Measurements from ENCODE around the gene SRP9.

SRP9 gene

DNA sequence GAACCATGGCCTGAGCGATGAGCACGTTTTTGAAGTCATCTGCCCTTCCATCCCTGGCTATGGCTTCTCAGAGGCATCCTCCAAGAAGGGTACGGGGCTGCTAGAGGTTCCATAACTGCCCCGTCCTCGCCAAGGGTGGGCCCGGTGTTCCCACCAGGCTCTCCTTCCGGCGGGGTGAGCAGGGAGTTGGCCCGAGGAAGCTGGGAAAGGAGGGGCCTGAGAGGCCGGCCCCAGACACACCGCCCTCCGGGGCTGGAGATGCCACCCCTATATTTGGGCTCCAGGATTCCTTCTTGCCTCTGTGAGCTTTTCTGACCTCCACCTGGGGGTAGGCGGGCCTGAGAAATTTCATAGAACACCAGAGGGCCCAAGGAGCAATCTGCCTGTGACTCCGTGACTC lies 61.2 kb downstream of the SRP9 start:
- no peak overlapping the region for H3K4me2 ChIP-seq
- no peak overlapping the region for H3K4me3 ChIP-seq
- 0 out of 2 replicates have a peak, but pooled peaks cover 9% of the 10 kb centered on the region for H3K36me3 ChIP-seq
- H3K9ac ChIP-seq, result no peak overlapping the region
- H3K27me3 ChIP-seq, result no peaks in the 10 kb centered on the region
- peaks cover 11% of the 10 kb centered on the region for H3K4me1 ChIP-seq
- TF ChIP-seq Cebpa-rat (IDR thresholded peaks at IDR 0.05), result no peak
- no peaks in the 10 kb centered on the region for H3K9me3 ChIP-seq
- no peak overlapping the region for H3K27ac ChIP-seq
- H4K20me1 ChIP-seq, result no peaks in the 10 kb centered on the region
